22Rv1 (cell line): ENCODE data around the gene DENND1A.

Experiments
- ZFX ChIP-seq: fragments of 450-650 bp; IDR thresholded peaks from 2 replicates; pipeline ENCODE4 v1.6.1; 2017; ENCODE audit warnings: antibody characterized with exemption, borderline replicate concordance
- TF ChIP-seq, protein P1 (sequence below): fragments of 450-650 bp; IDR thresholded peaks from 2 replicates; pipeline ENCODE4 v1.5.1; 2017; ENCODE audit warnings: mild to moderate bottlenecking

DNA sequence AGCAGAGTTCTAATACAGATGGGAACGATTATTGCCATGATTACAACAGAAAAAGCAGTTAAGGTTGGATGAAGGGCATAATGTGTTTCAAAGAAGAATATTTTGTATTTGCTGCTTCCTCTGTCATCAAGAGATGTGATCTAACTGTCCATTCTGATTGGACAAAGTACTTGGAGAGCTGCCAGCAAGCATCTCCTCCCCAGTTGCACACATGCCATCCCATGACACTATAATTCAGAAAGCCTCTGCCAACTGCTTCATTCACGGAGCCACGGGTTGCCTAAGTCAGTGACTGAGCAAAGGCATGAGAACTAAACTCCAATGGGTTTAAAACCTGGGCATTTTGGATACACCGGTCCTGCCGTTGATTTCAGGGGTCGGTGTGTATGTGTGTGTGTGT is 320.1 kb downstream of the DENND1A start:
- TF ChIP-seq, protein P1, sequence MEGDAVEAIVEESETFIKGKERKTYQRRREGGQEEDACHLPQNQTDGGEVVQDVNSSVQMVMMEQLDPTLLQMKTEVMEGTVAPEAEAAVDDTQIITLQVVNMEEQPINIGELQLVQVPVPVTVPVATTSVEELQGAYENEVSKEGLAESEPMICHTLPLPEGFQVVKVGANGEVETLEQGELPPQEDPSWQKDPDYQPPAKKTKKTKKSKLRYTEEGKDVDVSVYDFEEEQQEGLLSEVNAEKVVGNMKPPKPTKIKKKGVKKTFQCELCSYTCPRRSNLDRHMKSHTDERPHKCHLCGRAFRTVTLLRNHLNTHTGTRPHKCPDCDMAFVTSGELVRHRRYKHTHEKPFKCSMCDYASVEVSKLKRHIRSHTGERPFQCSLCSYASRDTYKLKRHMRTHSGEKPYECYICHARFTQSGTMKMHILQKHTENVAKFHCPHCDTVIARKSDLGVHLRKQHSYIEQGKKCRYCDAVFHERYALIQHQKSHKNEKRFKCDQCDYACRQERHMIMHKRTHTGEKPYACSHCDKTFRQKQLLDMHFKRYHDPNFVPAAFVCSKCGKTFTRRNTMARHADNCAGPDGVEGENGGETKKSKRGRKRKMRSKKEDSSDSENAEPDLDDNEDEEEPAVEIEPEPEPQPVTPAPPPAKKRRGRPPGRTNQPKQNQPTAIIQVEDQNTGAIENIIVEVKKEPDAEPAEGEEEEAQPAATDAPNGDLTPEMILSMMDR = no peak
- no peak for TF ChIP-seq ZFX
